ENCODE measurements around the gene GOLT1A. TPM values are rescaled to one million over a fixed set of nuclear protein-coding genes. Genes with fewer than 3 reads are reported as not detected.

The GOLT1A gene
- total RNA-seq, 1 donor from 2014 or later = not detected

- peaks cover 17% of the 10 kb centered on the region for H3K4me1 Mint-ChIP-seq
- H3K27ac Mint-ChIP-seq (ENCODE audit: unreplicated experiment) = no peak within 1 kb of the TSS
- H3K36me3 Mint-ChIP-seq (ENCODE audit: low read depth) = no peaks in the 10 kb centered on the region
- H3K9me3 Mint-ChIP-seq = no peaks in the 10 kb centered on the region
- no peak for TF ChIP-seq CTCF (conservative IDR thresholded peaks at IDR 0.05)
- H3K27me3 Mint-ChIP-seq (ENCODE audit: low read depth) = peaks cover 12% of the 10 kb centered on the region
- peak; percentile 55 for DNase-seq (ENCODE audit: low read depth, low spot score)
- peak within 1 kb of the TSS; percentile 86 for H3K4me3 Mint-ChIP-seq
Measured at GRCh38 chr1:204151552-204152309, 62.1 kb downstream of the GOLT1A start, which contains the start of gene ETNK2. Gene ETNK2 (minus strand): TSS chr1:204152044. CDS start chr1:204151852, 192 bp downstream.

GRCh38 chr1:204150702-204151551, 62.9 kb downstream of the GOLT1A start:
- TF ChIP-seq CTCF (conservative IDR thresholded peaks at IDR 0.05) = peak; percentile 12
- Mint-ChIP-seq H3K27ac (ENCODE audit: unreplicated experiment) (no peak overlapping the region), H3K27me3 (ENCODE audit: low read depth) (peaks cover 12% of the 10 kb centered on the region), H3K36me3 (ENCODE audit: low read depth) (no peaks in the 10 kb centered on the region), H3K4me1 (peaks cover 17% of the 10 kb centered on the region), H3K9me3 (no peaks in the 10 kb centered on the region), H3K4me3 (peak overlapping the region; percentile 85)
- DNase-seq (ENCODE audit: low read depth, low spot score) = no peak

GRCh38 chr1:204149635-204150565, 63.9 kb downstream of the GOLT1A start:
- no peak overlapping the region for H3K27ac Mint-ChIP-seq (ENCODE audit: unreplicated experiment)

GRCh38 chr1:204149107-204149506, 64.7 kb downstream of the GOLT1A start:
- no peaks in the 10 kb centered on the region for H3K9me3 Mint-ChIP-seq
- H3K4me1 Mint-ChIP-seq = peaks cover 17% of the 10 kb centered on the region
- H3K4me3 Mint-ChIP-seq = peak overlapping the region; percentile 28
- DNase-seq (ENCODE audit: low read depth, low spot score) = no peak
- TF ChIP-seq CTCF (conservative IDR thresholded peaks at IDR 0.05) = no peak
- H3K36me3 Mint-ChIP-seq (ENCODE audit: low read depth) = no peaks in the 10 kb centered on the region
- no peak overlapping the region for H3K27ac Mint-ChIP-seq (ENCODE audit: unreplicated experiment)
- H3K27me3 Mint-ChIP-seq (ENCODE audit: low read depth) = peaks cover 12% of the 10 kb centered on the region

More at GRCh38 chr1:204149635-204150565, 63.9 kb downstream of the GOLT1A start:
- TF ChIP-seq CTCF (conservative IDR thresholded peaks at IDR 0.05) = no peak
- Mint-ChIP-seq H3K27me3 (ENCODE audit: low read depth) (peaks cover 12% of the 10 kb centered on the region), H3K4me3 (peak overlapping the region; percentile 85), H3K36me3 (ENCODE audit: low read depth) (no peaks in the 10 kb centered on the region), H3K9me3 (no peaks in the 10 kb centered on the region), H3K4me1 (peaks cover 17% of the 10 kb centered on the region)
- DNase-seq (ENCODE audit: low read depth, low spot score) = no peak

Other genes with a start within 250 kb of the GOLT1A start
- gene SOX13, start 140.9 kb downstream of the GOLT1A start, total RNA-seq = 60.9 and 64.4 TPM in 2 replicates
- 12.1 and 14.5 TPM in 2 replicates for gene ETNK2, start 61.9 kb downstream of the GOLT1A start, total RNA-seq
- gene REN, start 47.7 kb downstream of the GOLT1A start, total RNA-seq = not detected in 2 replicates
- not detected in 2 replicates for gene KISS1, start 17.5 kb downstream of the GOLT1A start, total RNA-seq
- 4.0 and 4.5 TPM in 2 replicates for gene PLEKHA6, start 145.9 kb upstream of the GOLT1A start, total RNA-seq
- 45.8 and 46.6 TPM in 2 replicates for gene PPP1R15B, start 197.8 kb upstream of the GOLT1A start, total RNA-seq